Measurements from ENCODE around the gene PRTFDC1. TPM values are rescaled to one million over a fixed set of nuclear protein-coding genes. Genes with fewer than 3 reads are reported as not detected.

PRTFDC1 gene
- total and polyA plus RNA-seq, 2 of the 8 experiments (the other 6 are each of a cell fraction or from before 2014, with no cell fraction given): 5.9 to 6.6 TPM

GRCh38 chr10:24850727-24851296 is 101.6 kb downstream of the PRTFDC1 start:
- H2BK15ac ChIP-seq (ENCODE audit: low read length): no peak overlapping the region
- H4K91ac ChIP-seq (replicated peaks; ENCODE audit: insufficient read length, low read length): no peak overlapping the region
- no peak overlapping the region for H2BK12ac ChIP-seq (ENCODE audit: low read depth, low read length)
- peaks cover 1% of the 10 kb centered on the region; the same call in 1 of the 2 replicates for H3K23me2 ChIP-seq (ENCODE audit: low read depth, low read length)
- H4K5ac ChIP-seq (ENCODE audit: insufficient read length, low read depth, low read length): no peak overlapping the region
- no peak overlapping the region for H3K9ac ChIP-seq (replicated peaks in 1 of 4; ENCODE audit: extremely low read depth in 1 of 4, low read depth in 3 of 4, low read length in 3 of 4)
- no peak overlapping the region for H3K14ac ChIP-seq (ENCODE audit: insufficient read length)
- H2BK5ac ChIP-seq (ENCODE audit: low read depth, low read length): no peak overlapping the region
- H3K36me3 ChIP-seq (ENCODE audit: control insufficient read depth in 2 of 4, insufficient read depth in 4 of 4, low read length in 3 of 4): no peaks in the 10 kb centered on the region
- H2AFZ ChIP-seq (ENCODE audit: low read length): no peak overlapping the region
- no peak overlapping the region for H4K8ac ChIP-seq (ENCODE audit: extremely low read depth, insufficient read depth, low read length)
- no peak overlapping the region for H3K4me3 ChIP-seq (ENCODE audit: extremely low read depth in 1 of 4, insufficient read depth in 2 of 4, low read depth in 3 of 4, low read length in 4 of 4)
- no peak for DNase-seq (ENCODE audit: low read depth in 1 of 2, low spot score in 2 of 2)
- H3K4me1 ChIP-seq (replicated peaks in 1 of 4; ENCODE audit: control insufficient read depth in 3 of 4, insufficient read depth in 4 of 4, low read length in 3 of 4): peaks cover 0 to 5% (median 3%) of the 10 kb centered on the region in 4 experiments; a peak in 2 of 7 replicates
- no peak overlapping the region for H3K23ac ChIP-seq (ENCODE audit: insufficient read length)
- no peak overlapping the region for H2BK20ac ChIP-seq (ENCODE audit: low read length)
- CTCF ChIA-PET (ENCODE audit: partially characterized antibody): interaction anchor here (1.2 kb wide), 1 partner anchor 173 kb away, joined by 4 read pairs; no protein-coding TSS in a partner anchor
- no peak for FAIRE-seq
- H4K20me1 ChIP-seq (replicated peaks in 1 of 2; ENCODE audit: control insufficient read depth in 1 of 2, insufficient read depth in 2 of 2, low read length in 2 of 2): no peaks in the 10 kb centered on the region
- H3K4ac ChIP-seq (replicated peaks; ENCODE audit: insufficient read length, low read depth, low read length): no peak overlapping the region
- no peak overlapping the region for H2AK5ac ChIP-seq (ENCODE audit: low read depth, low read length)
- H3K27me3 ChIP-seq (replicated peaks in 1 of 4; ENCODE audit: control insufficient read depth in 3 of 4, extremely low read depth in 1 of 4, insufficient read depth in 3 of 4, low read length in 3 of 4): no peaks in the 10 kb centered on the region
- no peak overlapping the region for H3K56ac ChIP-seq (replicated peaks; ENCODE audit: insufficient read length, low read depth, low read length)
- WGBS, 2 experiments (ENCODE audit: extremely low coverage in 1 of 2, insufficient coverage in 1 of 2, insufficient read length in 1 of 2, insufficient replicate concordance in 2 of 2, low coverage in 1 of 2, low lambda C conversion rate in 2 of 2, missing lambda C conversion rate in 1 of 2): 85% methylated on average over 1 of the region's 1 CpG; no CpG with 5 or more reads in 1 of the 2 experiments
- peak overlapping the region in 1 of 2 experiments; percentile 2; a peak in 1 of 4 replicates for H3K4me2 ChIP-seq (ENCODE audit: insufficient read depth in 1 of 2, low read depth in 2 of 2, low read length in 2 of 2)
- no peak overlapping the region for H3K27ac ChIP-seq (ENCODE audit: low read depth, low read length)
- no peak overlapping the region; the same call in 1 of the 2 replicates for H3K18ac ChIP-seq (ENCODE audit: extremely low read depth, low read length)
- no peaks in the 10 kb centered on the region for H3K9me3 ChIP-seq (ENCODE audit: insufficient read depth in 2 of 2, low read depth in 1 of 2, low read length in 1 of 2)
- POLR2A ChIA-PET (ENCODE audit: partially characterized antibody): interaction anchor here (0.5 kb wide), 1 partner anchor 12 kb away, joined by 4 read pairs; no protein-coding TSS in a partner anchor
- no peak overlapping the region for H2BK120ac ChIP-seq (replicated peaks; ENCODE audit: low read depth, low read length)
- no peaks in the 10 kb centered on the region for H3K79me1 ChIP-seq (ENCODE audit: low read depth, low read length)
- H3K79me2 ChIP-seq (ENCODE audit: control insufficient read depth in 1 of 2, insufficient read depth in 2 of 2, low read length in 2 of 2): no peaks in the 10 kb centered on the region
- no peak for TF ChIP-seq KDM5A (IDR thresholded peaks at IDR 0.05; ENCODE audit: low read length)
- no peak for TF ChIP-seq BRCA1 (IDR thresholded peaks at IDR 0.05; ENCODE audit: low read depth, low read length)
- TF ChIP-seq KDM1A (IDR thresholded peaks at IDR 0.05; ENCODE audit: borderline replicate concordance, low read length): no peak
- no peak for TF ChIP-seq CHD2 (IDR thresholded peaks at IDR 0.05; ENCODE audit: low read length)
- TF ChIP-seq EZH2 (IDR thresholded peaks at IDR 0.05; ENCODE audit: low read depth, low read length, severe bottlenecking): no peak
- TF ChIP-seq RFX5 (IDR thresholded peaks at IDR 0.05; ENCODE audit: borderline replicate concordance, low read depth, low read length): no peak
- no peak for TF ChIP-seq EP300 (IDR thresholded peaks at IDR 0.05; ENCODE audit: borderline replicate concordance in 1 of 2, low read depth in 2 of 2, low read length in 2 of 2)
- no peak for TF ChIP-seq ASH2L (IDR thresholded peaks at IDR 0.05; ENCODE audit: low read length)
- no peak for TF ChIP-seq CBX8 (IDR thresholded peaks at IDR 0.05; ENCODE audit: borderline replicate concordance, low read depth, low read length)
- TF ChIP-seq YY1 (IDR thresholded peaks at IDR 0.05; ENCODE audit: low read depth, low read length): no peak
- TF ChIP-seq NANOG (IDR thresholded peaks at IDR 0.05; ENCODE audit: insufficient read depth, low read depth, low read length, poor library complexity, severe bottlenecking): no peak
- no peak for TF ChIP-seq RXRA (IDR thresholded peaks at IDR 0.05; ENCODE audit: insufficient read depth, low read depth, low read length)
- TF ChIP-seq TBP (IDR thresholded peaks at IDR 0.05; ENCODE audit: low read depth, low read length): no peak

Data from H1 (cell line).